Neural cell (in vitro differentiated cells): Measurements from ENCODE around the gene ZNRF4. TPM values are rescaled to one million over a fixed set of nuclear protein-coding genes. Genes with fewer than 3 reads are reported as not detected.
"Not testable (repeated sequence)": the region's sequence is repeated elsewhere in the genome, so short reads cannot be mapped to it uniquely, and the experiment has no call there.

Experiments
- H2AFZ ChIP-seq: fragments of 200-600, 300-800 bp; sonication (generic), shearing (Covaris generic); 2 replicates; pipeline ENCODE4 v1.6.0; 2014; ENCODE audit warnings: low read depth, mild to moderate bottlenecking, antibody characterized with exemption, low read length, moderate library complexity
- H3F3A ChIP-seq: fragments of 200-600 bp; shearing (Covaris generic); 2 replicates; pipeline ENCODE4 v1.6.1; 2016; ENCODE audit warnings: mild to moderate bottlenecking, moderate library complexity, mixed read lengths, antibody characterized with exemption, low read length; ENCODE audit not compliant: insufficient read depth, poor library complexity, severe bottlenecking
- H3K27ac ChIP-seq: fragments of 200-600, 300-800 bp; sonication (generic), shearing (Covaris generic); 2 replicates; pipeline ENCODE4 v1.5.1; 2014; ENCODE audit warnings: mild to moderate bottlenecking, low read length, moderate library complexity
- H3K27me3 ChIP-seq: fragments of 300-800, 200-600 bp; sonication (generic), shearing (Covaris generic); 2 replicates; pipeline ENCODE4 v1.6.0; 2014; ENCODE audit warnings: mild to moderate bottlenecking, low read depth, low read length, moderate library complexity; ENCODE audit not compliant: insufficient read depth
- H3K36me3 ChIP-seq: fragments of 300-800, 200-600 bp; sonication (generic), shearing (Covaris generic); 2 replicates; pipeline ENCODE4 v1.5.1; 2014; ENCODE audit warnings: mild to moderate bottlenecking, antibody characterized with exemption, low read length, moderate library complexity; ENCODE audit not compliant: insufficient read depth
- H3K4me2 ChIP-seq: fragments of 300-800, 200-600 bp; sonication (generic), shearing (Covaris generic); 2 replicates; pipeline ENCODE4 v1.6.0; 2014; ENCODE audit warnings: mild to moderate bottlenecking, low read length
- H3K4me3 ChIP-seq: fragments of 300-800, 200-600 bp; sonication (generic), shearing (Covaris generic); 2 replicates; pipeline ENCODE4 v1.5.1; 2014; ENCODE audit warnings: mild to moderate bottlenecking, low read length, moderate library complexity
- H3K79me2 ChIP-seq: fragments of 200-600 bp; shearing (Covaris generic); replicated peaks from 2 replicates; pipeline ENCODE4 v1.6.0; 2014; ENCODE audit warnings: mild to moderate bottlenecking, low read length, moderate library complexity; ENCODE audit not compliant: insufficient read depth
- H3K9ac ChIP-seq: fragments of 300-800, 200-600 bp; sonication (generic), shearing (Covaris generic); 2 replicates; pipeline ENCODE4 v1.6.1; 2016; ENCODE audit warnings: mild to moderate bottlenecking, low read length, mixed read lengths
- H3K9me2 ChIP-seq: fragments of 200-600 bp; shearing (Covaris generic); 2 replicates; pipeline ENCODE4 v1.6.1; 2016; ENCODE audit warnings: mild to moderate bottlenecking, low read length, mixed read lengths; ENCODE audit not compliant: insufficient read depth
- H3K9me3 ChIP-seq: fragments of 200-600, 300-800 bp; sonication (generic), shearing (Covaris generic); 2 replicates; pipeline ENCODE4 v1.6.1; 2016; ENCODE audit warnings: mild to moderate bottlenecking, mixed run types, low read length, moderate library complexity, mixed read lengths
- H4K20me1 ChIP-seq: fragments of 200-600 bp; shearing (Covaris generic); 2 replicates; pipeline ENCODE4 v1.6.1; 2016; ENCODE audit warnings: mild to moderate bottlenecking, mixed run types; ENCODE audit not compliant: insufficient read depth
- EP300 ChIP-seq: fragments of 450-650 bp; conservative IDR thresholded peaks from 2 replicates; pipeline ENCODE4 v1.6.1; 2014; ENCODE audit warnings: antibody characterized with exemption, mild to moderate bottlenecking, moderate library complexity; ENCODE audit not compliant: poor library complexity, severe bottlenecking
- EZH2 ChIP-seq: fragments of 200-600, 300-800 bp; shearing (Covaris generic), sonication (generic); IDR thresholded peaks from 2 replicates; pipeline ENCODE4 v1.6.1; 2014; ENCODE audit warnings: antibody characterized with exemption, low read length, borderline replicate concordance, mild to moderate bottlenecking; ENCODE audit not compliant: insufficient read depth, poor library complexity, severe bottlenecking
- MXI1 ChIP-seq: fragments of 450-650 bp; conservative IDR thresholded peaks from 2 replicates; pipeline ENCODE4 v1.6.1; 2014; ENCODE audit warnings: antibody characterized with exemption, mild to moderate bottlenecking; ENCODE audit not compliant: poor library complexity, severe bottlenecking
- POLR2AphosphoS5 ChIP-seq: IDR thresholded peaks from 2 replicates; pipeline ENCODE4 v1.6.1; 2012
- RAD21 ChIP-seq: fragments of 450-650 bp; conservative IDR thresholded peaks from 2 replicates; pipeline ENCODE4 v1.6.1; 2014; ENCODE audit warnings: antibody characterized with exemption, mild to moderate bottlenecking, moderate library complexity
- SMC3 ChIP-seq: fragments of 450-650 bp; conservative IDR thresholded peaks from 2 replicates; pipeline ENCODE4 v1.6.1; 2014; ENCODE audit warnings: antibody characterized with exemption, mild to moderate bottlenecking, moderate library complexity; ENCODE audit not compliant: poor library complexity
- TAF1 ChIP-seq: IDR thresholded peaks from 2 replicates; pipeline ENCODE4 v1.6.1; 2012; ENCODE audit warnings: low read depth
- polyA plus RNA-seq: library from polyadenylated mRNA; depleted of rRNA; stranded (reverse); fragments of >200 nt; gene quantifications from 2 replicates; pipeline ENCODE4 v1.2.3, GENCODE V29; 2014
- TF ChIP-seq, protein P1 (sequence below): IDR thresholded peaks from 2 replicates; pipeline ENCODE4 v1.6.1; 2012; ENCODE audit warnings: borderline replicate concordance
- TF ChIP-seq, protein P2 (sequence below): fragments of 450-650 bp; IDR thresholded peaks from 2 replicates; pipeline ENCODE4 v1.5.1; 2014; ENCODE audit warnings: antibody characterized with exemption, mild to moderate bottlenecking, moderate library complexity; ENCODE audit not compliant: poor library complexity, severe bottlenecking

ZNRF4 gene
- polyA plus RNA-seq, 1 donor from 2014 or later, result not detected

DNA sequence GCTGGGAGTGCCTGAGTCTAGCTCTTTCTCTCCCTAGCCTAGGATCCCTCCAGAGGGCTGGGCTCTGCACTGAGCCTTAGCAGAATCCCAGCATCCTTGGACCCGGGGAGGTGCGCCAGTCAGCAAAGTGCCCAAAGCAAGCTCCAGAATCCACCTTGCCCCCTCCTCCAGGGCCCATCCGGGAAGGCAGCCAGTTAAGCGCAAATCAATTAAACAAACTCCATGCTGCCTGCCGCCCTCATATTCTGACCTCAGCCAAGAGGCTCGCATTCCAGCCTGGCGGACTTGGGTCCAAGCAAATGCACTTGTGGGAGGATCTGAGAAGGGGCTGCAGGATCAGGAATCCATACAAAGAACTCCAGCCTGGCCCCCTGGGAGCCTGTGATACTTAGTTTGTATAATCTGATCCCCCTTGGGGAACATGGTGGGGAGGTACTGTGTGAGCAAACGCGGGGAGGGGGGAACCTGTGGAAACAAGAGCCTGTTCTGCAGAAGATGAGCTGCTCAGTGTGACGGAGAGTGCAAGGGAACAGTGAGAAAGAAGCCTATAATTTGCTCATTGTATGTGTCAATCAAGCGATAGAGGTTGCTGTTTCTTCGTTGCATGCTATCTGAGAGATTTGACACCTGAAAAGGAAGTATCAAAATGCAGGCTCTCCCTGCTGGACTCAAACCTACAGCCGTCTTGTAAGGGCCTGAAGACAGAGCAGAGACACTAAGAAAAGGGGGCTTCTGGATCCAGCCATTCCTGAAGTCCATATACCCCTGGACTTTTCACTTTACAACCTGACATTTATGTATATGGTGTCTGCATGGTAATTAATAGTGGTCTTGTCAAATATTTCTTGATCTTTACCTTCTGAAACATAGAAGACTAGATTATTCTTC is 29.4 kb downstream of the ZNRF4 start:
- Histone ChIP-seq H3K9me3 (no peaks in the 10 kb centered on the region), H3K9me2 (no peaks in the 10 kb centered on the region), H3K79me2 (no peaks in the 10 kb centered on the region), H3F3A (peaks cover 10% of the 10 kb centered on the region), H2AFZ (no peak overlapping the region), H3K27me3 (no peaks in the 10 kb centered on the region), H3K4me2 (peak overlapping the region; percentile 40), H4K20me1 (no peaks in the 10 kb centered on the region), H3K4me3 (peak overlapping the region; percentile 57), H3K9ac (peak overlapping the region; percentile 65), H3K36me3 (no peaks in the 10 kb centered on the region), H3K27ac (peak overlapping the region; percentile 80)
- no peak for TF ChIP-seq TAF1
- TF ChIP-seq, protein P1, sequence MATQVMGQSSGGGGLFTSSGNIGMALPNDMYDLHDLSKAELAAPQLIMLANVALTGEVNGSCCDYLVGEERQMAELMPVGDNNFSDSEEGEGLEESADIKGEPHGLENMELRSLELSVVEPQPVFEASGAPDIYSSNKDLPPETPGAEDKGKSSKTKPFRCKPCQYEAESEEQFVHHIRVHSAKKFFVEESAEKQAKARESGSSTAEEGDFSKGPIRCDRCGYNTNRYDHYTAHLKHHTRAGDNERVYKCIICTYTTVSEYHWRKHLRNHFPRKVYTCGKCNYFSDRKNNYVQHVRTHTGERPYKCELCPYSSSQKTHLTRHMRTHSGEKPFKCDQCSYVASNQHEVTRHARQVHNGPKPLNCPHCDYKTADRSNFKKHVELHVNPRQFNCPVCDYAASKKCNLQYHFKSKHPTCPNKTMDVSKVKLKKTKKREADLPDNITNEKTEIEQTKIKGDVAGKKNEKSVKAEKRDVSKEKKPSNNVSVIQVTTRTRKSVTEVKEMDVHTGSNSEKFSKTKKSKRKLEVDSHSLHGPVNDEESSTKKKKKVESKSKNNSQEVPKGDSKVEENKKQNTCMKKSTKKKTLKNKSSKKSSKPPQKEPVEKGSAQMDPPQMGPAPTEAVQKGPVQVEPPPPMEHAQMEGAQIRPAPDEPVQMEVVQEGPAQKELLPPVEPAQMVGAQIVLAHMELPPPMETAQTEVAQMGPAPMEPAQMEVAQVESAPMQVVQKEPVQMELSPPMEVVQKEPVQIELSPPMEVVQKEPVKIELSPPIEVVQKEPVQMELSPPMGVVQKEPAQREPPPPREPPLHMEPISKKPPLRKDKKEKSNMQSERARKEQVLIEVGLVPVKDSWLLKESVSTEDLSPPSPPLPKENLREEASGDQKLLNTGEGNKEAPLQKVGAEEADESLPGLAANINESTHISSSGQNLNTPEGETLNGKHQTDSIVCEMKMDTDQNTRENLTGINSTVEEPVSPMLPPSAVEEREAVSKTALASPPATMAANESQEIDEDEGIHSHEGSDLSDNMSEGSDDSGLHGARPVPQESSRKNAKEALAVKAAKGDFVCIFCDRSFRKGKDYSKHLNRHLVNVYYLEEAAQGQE, result peak; percentile 59
- peak; percentile 28 for TF ChIP-seq MXI1
- TF ChIP-seq RAD21, result peak; percentile 43
- peak; percentile 90 for TF ChIP-seq POLR2AphosphoS5
- TF ChIP-seq SMC3, result peak; percentile 45
- TF ChIP-seq EZH2, result no peak
- TF ChIP-seq, protein P2, sequence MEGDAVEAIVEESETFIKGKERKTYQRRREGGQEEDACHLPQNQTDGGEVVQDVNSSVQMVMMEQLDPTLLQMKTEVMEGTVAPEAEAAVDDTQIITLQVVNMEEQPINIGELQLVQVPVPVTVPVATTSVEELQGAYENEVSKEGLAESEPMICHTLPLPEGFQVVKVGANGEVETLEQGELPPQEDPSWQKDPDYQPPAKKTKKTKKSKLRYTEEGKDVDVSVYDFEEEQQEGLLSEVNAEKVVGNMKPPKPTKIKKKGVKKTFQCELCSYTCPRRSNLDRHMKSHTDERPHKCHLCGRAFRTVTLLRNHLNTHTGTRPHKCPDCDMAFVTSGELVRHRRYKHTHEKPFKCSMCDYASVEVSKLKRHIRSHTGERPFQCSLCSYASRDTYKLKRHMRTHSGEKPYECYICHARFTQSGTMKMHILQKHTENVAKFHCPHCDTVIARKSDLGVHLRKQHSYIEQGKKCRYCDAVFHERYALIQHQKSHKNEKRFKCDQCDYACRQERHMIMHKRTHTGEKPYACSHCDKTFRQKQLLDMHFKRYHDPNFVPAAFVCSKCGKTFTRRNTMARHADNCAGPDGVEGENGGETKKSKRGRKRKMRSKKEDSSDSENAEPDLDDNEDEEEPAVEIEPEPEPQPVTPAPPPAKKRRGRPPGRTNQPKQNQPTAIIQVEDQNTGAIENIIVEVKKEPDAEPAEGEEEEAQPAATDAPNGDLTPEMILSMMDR, result peak; percentile 29
- TF ChIP-seq EP300, result peak; percentile 87

DNA sequence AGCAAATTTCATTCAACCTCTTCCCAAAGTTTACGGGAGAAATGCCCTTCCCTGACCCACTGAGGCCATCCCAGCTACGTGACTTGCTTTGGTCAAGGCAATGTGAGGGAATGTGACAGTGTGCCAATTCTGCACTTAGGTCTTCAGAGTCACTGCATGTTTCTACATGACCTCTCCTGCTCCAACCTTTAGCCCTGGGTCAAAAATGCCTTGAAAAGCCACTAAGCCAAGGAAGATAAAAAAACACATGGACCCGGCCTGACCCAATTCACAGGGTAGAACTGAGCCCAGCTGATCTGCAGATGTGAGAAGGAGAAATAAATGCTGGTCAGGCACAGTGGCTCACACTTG is 30.0 kb downstream of the ZNRF4 start:
- Histone ChIP-seq H3K4me2 (peak overlapping the region; percentile 11), H3K27me3 (no peaks in the 10 kb centered on the region), H3K9me3 (no peaks in the 10 kb centered on the region), H4K20me1 (no peaks in the 10 kb centered on the region), H3K9ac (peak overlapping the region; percentile 40), H3K27ac (peak overlapping the region; percentile 80), H3K4me3 (peak overlapping the region; percentile 6), H3K36me3 (no peaks in the 10 kb centered on the region), H3K9me2 (no peaks in the 10 kb centered on the region), H2AFZ (no peak overlapping the region), H3K79me2 (no peaks in the 10 kb centered on the region), H3F3A (peaks cover 10% of the 10 kb centered on the region)
- TF ChIP-seq TAF1 (no peak), POLR2AphosphoS5 (no peak), EP300 (no peak), RAD21 (no peak), MXI1 (no peak), EZH2 (no peak), SMC3 (no peak)
- TF ChIP-seq, protein P2, result no peak
- TF ChIP-seq, protein P1, result no peak

DNA sequence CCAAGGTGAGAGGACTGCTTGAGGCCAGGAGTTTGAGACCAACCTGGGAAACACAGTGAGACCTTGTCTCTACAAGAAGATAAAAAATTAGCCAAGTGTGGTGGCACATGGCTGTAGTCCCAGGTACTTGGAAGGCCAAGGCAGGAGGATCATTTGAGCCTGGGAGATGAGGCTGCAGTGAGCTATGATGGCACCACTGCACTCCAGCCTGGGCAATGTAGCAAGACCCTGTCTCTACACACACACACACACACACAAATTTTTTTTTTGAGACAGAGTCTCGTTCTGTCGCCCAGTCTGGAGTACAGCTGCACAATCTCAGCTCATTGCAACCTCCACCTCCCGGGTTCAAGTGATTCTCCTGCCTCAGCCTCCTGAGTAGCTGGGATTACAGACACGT is 30.4 kb downstream of the ZNRF4 start:
- not testable (repeated sequence) for H3K79me2 ChIP-seq, H2AFZ ChIP-seq, H3K27me3 ChIP-seq, H4K20me1 ChIP-seq, H3K9me3 ChIP-seq, H3K9me2 ChIP-seq, H3K36me3 ChIP-seq, H3K4me2 ChIP-seq, H3K4me3 ChIP-seq
- Histone ChIP-seq H3K9ac (peak overlapping the region; percentile 40), H3F3A (peaks cover 10% of the 10 kb centered on the region), H3K27ac (peak overlapping the region; percentile 80)
